Ovary (tissue), 3 donors: ENCODE measurements around the gene RALB.

Source experiments
- POLR2A ChIP-seq: fragments of 450-650 bp; IDR thresholded peaks from one replicate; pipeline ENCODE4 v1.6.1; 2017; ENCODE audit warnings: antibody characterized with exemption, mild to moderate bottlenecking, moderate library complexity
- TF ChIP-seq, protein P1 (sequence below), 3 donors: fragments of 450-650 bp in 2 of 3; fragments of 200-600 bp in 1 of 3; IDR thresholded peaks; one replicate each; pipeline versions ENCODE4 v1.5.1 to v1.8.0; 2016 to 2022; ENCODE audit warnings: antibody characterized with exemption in 3 of 3, mild to moderate bottlenecking in 1 of 3
- donor health status: DM: no; HTN: no; CAD: no.

DNA sequence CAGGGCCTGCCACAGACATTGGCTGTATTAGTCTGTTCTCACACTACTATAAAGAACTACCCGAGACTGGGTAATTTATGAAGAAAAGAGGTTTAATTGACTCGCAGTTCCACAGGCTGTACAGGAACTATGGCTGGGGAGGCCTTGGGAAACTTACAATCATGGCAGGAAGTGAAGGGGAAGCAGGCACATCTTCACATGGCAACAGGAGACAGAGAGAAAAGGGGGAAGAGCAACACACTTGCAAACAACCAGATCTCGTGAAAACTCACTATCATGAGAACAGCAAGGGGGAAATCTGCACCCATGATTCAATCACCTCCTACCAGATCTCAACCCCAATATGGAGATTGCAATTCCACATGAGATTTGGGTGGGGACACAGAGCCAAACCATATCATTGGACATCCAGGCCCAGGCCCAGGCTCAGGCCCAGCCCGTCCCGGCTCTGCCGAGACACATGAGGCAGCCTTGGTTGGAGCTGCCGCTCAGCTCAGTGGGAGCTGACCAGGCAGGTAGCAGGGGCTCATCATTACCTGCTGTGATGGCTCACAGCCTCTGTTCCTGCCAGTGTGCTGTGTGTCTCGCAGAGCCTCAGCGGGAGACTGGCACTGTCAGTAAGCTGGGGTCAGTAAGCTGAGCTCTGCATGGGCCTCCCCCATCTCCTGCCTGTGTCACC is 8.6 kb upstream of the RALB start:
- TF ChIP-seq POLR2A, result no peak
- TF ChIP-seq, protein P1, sequence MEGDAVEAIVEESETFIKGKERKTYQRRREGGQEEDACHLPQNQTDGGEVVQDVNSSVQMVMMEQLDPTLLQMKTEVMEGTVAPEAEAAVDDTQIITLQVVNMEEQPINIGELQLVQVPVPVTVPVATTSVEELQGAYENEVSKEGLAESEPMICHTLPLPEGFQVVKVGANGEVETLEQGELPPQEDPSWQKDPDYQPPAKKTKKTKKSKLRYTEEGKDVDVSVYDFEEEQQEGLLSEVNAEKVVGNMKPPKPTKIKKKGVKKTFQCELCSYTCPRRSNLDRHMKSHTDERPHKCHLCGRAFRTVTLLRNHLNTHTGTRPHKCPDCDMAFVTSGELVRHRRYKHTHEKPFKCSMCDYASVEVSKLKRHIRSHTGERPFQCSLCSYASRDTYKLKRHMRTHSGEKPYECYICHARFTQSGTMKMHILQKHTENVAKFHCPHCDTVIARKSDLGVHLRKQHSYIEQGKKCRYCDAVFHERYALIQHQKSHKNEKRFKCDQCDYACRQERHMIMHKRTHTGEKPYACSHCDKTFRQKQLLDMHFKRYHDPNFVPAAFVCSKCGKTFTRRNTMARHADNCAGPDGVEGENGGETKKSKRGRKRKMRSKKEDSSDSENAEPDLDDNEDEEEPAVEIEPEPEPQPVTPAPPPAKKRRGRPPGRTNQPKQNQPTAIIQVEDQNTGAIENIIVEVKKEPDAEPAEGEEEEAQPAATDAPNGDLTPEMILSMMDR (IDR thresholded peaks at IDR 0.05), result no peak
